HPDE6-E6E7 (cell line): ENCODE measurements around the gene CEP76.

ENCODE experiments used
- DNase-seq: peaks from one replicate; pipeline ENCODE4 v3.0.0; 2011; ENCODE audit warnings: missing footprints; ENCODE audit errors: extremely low spot score

CEP76 gene, protein sequence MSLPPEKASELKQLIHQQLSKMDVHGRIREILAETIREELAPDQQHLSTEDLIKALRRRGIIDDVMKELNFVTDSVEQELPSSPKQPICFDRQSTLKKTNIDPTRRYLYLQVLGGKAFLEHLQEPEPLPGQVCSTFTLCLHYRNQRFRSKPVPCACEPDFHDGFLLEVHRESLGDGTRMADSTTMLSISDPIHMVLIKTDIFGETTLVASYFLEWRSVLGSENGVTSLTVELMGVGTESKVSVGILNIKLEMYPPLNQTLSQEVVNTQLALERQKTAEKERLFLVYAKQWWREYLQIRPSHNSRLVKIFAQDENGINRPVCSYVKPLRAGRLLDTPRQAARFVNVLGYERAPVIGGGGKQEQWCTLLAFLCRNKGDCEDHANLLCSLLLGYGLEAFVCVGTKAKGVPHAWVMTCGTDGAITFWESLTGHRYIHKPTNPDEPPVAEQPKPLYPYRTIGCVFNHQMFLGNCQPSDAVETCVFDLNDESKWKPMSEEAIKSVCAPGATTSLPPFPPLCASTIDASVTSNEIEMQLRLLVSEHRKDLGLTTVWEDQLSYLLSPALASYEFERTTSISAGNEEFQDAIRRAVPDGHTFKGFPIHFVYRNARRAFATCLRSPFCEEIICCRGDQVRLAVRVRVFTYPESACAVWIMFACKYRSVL

GRCh38 chr18:12702221-12703095 is at the start of gene CEP76, which contains the start of gene PSMG2:
TSS of gene CEP76 (minus strand) at chr18:12702723. CDS start at chr18:12702548, 175 bp downstream.
TSS of gene PSMG2 (plus strand) at chr18:12703042. CDS start at chr18:12703108, 66 bp downstream.
- DNase-seq = peak; percentile 83

DNA sequence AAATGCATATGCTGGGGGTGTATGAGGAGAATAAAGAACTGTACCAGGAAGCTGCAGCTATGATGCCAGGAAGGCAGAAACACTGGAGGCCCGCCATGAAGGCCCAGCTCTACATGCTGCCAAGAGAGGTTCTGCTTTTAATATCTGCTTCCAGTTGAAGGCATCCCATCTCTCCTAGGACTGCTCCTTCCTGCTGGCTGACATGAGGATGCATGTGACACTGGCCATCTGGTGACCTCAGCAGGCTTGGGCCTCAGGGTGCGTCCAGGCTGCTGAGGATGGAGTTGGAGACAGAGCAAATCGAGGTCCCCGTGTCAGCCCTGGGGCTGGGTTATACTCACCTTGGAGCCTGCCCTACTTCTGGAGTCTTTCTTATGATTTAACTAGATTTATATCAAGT is 49.4 kb upstream of the CEP76 start:
- DNase-seq = no peak

- no peak for DNase-seq
Observed at GRCh38 chr18:12751503-12751884, 49.0 kb upstream of the CEP76 start.

DNA sequence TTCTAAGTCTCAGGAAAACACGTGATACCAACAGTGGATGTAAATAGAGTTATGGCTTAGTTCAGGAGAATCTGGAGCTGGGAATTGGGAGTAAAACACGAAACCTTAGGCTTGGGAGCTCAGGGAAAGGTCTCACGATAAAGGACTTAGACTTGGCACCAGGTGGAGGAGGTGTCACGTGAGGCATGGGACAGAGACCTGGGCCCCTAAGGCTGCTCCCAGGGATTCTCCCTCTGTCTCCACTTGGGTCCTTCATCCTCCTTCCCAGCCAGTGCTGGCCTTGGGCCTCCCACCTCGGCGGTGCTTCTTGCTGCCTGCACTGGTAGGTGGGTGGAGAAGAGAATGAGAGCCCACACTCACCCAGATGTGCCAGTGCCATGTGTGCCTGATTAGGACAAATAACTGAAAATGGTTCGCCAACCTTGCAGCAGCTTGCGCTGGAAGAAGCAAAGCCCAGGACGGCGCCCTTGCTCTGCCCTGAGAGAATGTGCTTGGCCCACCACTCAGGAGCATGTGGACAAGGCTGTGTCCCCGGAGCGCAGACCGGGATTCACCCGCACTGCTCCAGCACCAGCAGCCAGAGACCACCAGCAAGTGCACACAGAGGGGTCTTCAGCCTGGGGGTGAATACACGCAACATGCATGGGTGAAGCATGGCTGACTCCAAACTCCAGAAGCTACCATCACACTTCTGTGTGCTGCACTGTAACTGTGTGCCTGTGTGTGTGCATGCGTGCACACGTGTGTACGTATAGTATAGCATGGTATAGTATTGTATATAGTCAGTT is 48.4 kb upstream of the CEP76 start:
- DNase-seq = no peak

DNA sequence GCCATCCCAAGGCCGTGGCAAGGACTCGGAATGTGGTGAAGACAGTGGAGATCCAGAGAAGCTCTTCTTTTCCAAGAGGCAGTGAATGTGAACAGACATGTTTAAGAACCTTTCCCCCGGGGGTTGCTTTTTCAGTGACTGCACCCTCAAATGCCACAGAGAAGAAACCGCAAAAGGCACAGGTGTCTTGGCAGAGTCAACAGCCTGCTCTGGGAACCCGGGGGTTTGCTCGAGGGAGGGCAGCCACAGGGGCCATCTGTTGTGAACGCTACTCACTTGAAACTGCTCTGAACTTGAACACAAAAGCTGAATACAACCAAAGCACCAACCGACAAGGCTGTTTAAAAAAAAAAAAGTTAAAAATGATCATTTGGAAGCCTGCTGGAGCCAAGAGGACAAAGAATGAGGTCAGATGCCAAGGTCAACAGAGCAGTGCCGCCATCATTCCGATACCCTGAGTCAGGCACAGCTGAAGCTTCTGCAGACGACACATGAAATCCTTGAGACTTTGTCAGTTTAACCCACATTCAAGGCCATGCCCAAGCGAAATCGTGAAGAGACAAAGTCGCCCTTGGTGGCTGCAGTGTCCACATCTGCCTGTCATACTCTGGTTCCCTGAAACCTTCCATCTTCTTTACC is 47.7 kb upstream of the CEP76 start:
- DNase-seq = no peak

GRCh38 chr18:12749121-12749520 is 46.6 kb upstream of the CEP76 start:
- no peak for DNase-seq

DNA sequence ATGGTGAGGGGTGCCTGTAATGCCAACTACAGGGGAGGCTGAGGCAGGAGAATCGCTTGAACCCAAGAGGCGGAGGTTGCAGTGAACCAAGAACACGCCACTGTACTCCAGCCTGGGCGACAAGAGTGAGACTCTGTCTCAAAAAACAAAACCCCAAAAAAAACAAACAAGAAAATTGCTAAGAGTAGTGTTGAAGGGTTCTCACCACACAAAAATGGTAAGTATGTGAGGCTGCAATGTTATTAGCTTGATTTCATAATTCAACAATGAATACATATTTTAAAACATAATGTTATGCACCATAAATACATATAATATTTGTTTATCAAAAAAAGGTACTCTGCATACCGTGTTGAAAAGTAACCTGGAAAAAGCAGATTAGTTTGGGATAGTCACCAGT is 46.1 kb upstream of the CEP76 start:
- DNase-seq = no peak

- DNase-seq = no peak
Observed at GRCh38 chr18:12747530-12748315, 45.2 kb upstream of the CEP76 start.

GRCh38 chr18:12745095-12745795 is 42.7 kb upstream of the CEP76 start:
- DNase-seq = no peak

DNA sequence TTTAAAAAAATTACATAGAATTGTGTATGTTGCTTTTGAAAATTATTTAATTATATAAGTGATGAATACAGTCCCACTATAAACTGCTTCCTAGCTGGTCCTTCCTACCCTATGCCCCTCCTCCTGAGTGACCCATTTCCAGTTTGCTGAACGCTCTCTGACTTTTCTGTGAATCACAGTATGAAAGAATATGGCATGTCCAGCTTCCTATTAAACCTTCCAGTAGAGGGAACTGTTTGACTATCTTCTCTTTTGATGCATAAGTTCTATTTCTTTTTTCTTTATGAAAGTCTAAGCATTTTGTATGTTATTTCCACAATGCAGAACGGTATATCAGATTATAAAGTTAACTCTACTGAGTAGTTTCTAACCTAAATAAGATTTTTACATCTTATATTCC is 41.6 kb upstream of the CEP76 start:
- DNase-seq = peak; percentile 54

GRCh38 chr18:12742453-12742852 is 39.9 kb upstream of the CEP76 start:
- DNase-seq = peak; percentile 55

DNA sequence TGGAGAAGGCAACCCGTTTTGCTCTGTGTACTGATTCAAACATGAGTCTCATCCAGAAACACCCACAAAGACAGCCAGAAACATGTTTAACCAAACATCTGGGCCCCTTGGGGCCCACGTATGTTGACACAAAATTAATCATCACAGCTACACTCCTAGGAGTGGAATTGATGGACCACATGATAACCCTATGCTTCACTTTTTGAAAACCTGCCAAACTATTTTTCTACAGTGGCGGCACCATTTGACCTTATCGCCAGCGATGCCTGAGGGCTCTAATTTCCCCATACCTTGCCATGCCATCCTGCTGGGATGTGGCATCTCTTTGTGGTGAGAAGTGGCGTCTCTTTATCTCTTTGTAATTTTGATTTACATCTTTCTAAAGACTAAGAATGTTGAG is 38.8 kb upstream of the CEP76 start:
- DNase-seq = peak; percentile 71

GRCh38 chr18:12737243-12737902 is 34.9 kb upstream of the CEP76 start:
- no peak for DNase-seq

- DNase-seq = peak; percentile 58
Observed at GRCh38 chr18:12726774-12727550, 24.4 kb upstream of the CEP76 start.

DNA sequence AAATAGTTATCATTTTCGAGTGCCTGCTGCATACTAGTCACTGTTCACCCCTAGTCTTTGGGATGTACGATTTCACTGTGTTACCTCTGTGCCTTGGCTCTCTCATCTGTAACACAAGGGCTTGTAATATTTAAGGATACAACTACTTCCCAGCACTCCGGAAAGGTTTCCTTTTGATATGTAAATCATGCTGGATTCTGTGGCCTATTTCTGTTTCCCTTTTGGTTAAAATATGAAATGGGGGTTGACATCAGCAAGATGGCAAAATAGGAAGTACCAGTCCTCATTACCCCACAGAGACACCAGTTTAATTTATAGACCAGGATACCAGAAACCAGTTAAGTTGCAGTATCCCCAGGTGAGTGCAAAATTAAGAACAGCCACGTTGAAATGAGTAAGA is 23.8 kb upstream of the CEP76 start:
- DNase-seq = no peak

DNA sequence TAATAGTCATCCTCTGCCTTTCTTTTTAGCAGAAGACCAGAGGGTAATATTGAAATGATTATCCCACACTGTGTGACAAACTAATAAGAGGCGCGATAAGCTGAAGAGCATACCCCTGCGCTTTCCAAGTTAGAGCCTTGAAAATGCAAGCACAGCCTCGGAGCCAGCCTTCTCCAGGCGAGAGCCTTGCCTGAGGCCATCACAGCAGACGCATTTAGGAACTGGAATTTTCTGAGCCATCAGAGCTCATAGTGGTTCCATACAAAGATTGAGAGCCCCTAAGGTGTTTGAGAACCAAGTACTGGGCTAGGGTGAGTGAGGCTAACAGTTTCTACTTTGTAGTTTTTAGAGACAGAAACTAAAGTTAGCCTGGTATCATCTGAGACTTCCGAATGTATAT is 20.2 kb upstream of the CEP76 start:
- DNase-seq = no peak

GRCh38 chr18:12721495-12722275 is 19.2 kb upstream of the CEP76 start:
- no peak for DNase-seq
